ENCODE data around the gene ORM2.
"Not testable (repeated sequence)": the region's sequence is repeated elsewhere in the genome, so short reads cannot be mapped to it uniquely, and the experiment has no call there.

The ORM2 gene

DNA sequence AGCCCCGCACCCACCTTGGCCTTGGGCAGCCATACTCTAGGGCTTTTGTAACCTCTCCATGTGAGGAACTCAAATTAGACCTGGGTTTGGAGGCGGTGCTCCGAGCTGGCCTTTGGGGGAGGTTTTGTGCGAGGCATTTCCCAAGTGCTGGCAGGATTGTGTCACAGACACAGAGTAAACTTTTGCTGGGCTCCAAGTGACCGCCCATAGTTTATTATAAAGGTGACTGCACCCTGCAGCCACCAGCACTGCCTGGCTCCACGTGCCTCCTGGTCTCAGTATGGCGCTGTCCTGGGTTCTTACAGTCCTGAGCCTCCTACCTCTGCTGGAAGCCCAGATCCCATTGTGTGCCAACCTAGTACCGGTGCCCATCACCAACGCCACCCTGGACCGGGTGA is at the start of gene ORM2:
ORM2 (plus strand) TSS at position 245 of the 398 bp plus-strand sequence; CDS start at position 281, 36 bp downstream.
- DNase-seq (ENCODE audit: low spot score) = not testable (repeated sequence)

DNA sequence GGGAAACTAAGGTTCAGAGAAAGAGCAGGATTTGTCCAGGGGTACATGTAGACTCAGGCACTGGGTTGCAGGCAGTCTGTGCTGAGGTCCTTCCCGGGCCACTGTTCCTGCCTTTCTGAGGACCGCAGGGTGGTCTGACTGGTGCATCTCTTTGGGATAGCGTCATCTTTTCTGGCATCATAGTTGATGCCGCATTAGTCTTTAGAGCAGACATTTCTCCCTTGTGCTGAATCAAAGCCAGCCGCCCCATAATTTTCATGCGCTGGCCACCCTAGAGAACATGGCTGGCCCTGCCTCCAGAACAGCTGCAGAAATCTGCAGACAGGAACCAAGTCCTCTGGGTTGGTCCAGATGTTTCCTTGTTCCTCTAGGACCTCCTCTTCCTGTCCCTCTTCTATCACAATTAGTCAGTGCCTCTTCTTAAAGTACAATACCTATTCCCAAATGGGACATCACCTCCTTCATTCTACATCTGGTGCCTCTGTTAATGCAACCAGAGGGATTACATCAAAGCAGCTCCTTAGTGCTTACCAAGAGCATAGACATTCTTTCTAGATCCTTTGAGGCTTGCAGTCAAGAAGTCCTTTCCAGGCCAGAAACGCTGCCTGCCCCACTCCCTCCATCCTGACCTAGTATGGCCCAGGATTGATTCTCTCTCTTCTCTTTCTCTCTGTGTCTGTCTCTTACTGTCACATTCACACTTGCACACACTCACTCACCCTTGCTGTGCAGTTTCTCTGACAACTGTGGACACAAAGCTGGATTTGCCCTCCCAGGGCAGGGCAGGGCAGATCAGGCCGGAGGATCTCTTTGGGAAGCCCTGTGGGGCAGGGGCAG is 48.8 kb upstream of the ORM2 start:
- no peak for DNase-seq (ENCODE audit: low spot score)

- DNase-seq (ENCODE audit: low spot score) = no peak
Observed at GRCh38 chr9:114281473-114282103, 48.1 kb upstream of the ORM2 start.

- no peak for DNase-seq (ENCODE audit: low spot score)
Observed at GRCh38 chr9:114282104-114282485, 47.6 kb upstream of the ORM2 start.

DNA sequence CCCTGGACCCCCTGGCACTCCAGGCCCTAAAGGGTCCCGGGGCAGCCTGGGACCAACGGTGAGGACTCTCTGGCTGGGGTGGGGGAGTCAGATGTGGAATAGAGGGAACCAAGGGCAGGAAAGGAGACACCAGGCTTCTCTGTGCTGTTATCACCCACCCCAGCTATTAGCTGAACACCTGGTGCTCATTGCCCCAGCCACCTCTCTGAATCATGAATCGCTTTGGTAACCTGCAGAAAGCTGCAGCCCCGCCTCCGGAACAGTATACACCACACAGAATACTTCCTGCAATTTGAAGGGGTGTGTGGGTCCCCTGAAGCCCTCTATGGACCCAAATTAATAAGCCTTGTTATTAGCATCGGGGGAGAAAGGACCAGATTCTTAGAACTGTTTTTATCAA is 47.2 kb upstream of the ORM2 start:
- no peak for DNase-seq (ENCODE audit: low spot score)

DNA sequence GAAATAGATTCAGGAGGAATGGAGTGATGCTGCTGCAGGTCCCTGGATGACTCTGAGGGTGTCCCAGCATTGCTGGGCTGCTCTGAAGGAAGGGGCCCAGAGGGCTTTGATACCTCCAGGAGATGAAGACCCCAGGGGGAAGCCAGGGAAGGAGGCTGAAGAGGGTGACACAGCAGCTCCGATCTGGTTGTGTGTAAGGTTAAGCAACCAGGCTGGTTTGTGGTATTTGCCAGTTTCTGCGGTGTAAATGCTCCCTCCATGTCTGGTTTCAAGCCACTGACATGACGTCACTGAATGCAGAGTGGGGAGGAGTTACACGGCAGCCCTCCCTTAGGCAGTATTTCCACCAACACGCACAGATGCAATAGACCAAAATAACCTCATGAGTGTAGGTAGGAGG is 46.7 kb upstream of the ORM2 start:
- DNase-seq (ENCODE audit: low spot score) = no peak

DNA sequence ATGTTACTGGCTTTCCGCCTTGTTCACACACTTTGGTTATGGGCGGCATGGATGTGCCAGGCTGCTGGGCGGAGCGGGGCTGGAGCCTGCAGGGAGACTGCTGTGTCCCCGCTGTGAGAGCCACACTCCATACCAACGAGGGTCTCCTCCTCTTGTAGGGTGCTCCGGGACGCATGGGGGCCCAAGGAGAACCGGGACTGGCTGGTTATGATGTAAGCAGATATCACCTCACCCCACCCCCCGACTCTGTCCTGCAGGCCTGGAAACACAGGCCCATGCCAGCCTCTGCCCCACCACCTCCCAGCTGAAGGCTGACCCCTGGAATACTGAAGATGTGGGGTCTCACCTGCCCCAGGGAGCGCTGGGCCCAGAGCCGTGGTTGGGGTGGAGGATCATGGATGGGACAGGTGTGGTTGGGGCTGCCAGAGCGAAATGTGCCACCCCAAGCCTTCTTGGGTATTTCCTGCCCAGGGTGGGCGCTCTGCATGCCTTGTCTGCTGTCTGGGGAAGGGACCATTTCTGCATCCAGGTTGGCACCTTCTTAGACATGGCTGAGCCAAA is 46.0 kb upstream of the ORM2 start:
- no peak for DNase-seq (ENCODE audit: low spot score)

GRCh38 chr9:114284316-114285060 is 45.2 kb upstream of the ORM2 start:
- no peak for DNase-seq (ENCODE audit: low spot score)

GRCh38 chr9:114285166-114285867 is 44.4 kb upstream of the ORM2 start:
- DNase-seq (ENCODE audit: low spot score) = no peak

DNA sequence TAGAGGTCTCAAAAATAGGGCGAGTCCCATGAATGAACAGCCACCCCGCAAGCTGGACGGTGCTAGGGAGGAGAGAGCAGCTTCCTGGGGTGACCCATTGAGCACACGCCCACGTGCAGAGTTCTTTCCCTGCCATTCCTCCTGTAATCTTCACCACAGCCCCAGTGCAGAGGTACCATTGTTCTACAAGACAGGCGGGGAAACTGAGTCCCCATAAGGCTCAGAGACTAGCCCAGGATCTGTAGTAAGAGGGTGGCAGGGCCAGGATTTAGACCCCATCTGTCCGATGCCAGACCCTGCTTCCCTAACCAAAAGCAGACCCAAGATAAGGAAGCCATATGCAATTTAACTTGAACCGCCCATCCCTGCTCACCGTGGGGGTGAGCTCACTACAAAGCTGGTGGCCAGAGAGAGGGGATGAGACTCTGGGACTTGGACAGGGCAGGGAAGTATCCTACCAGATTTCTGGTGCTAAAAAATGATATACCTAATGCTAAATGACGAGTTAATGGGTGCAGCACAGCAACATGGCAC is 43.5 kb upstream of the ORM2 start:
- no peak for DNase-seq (ENCODE audit: low spot score)

DNA sequence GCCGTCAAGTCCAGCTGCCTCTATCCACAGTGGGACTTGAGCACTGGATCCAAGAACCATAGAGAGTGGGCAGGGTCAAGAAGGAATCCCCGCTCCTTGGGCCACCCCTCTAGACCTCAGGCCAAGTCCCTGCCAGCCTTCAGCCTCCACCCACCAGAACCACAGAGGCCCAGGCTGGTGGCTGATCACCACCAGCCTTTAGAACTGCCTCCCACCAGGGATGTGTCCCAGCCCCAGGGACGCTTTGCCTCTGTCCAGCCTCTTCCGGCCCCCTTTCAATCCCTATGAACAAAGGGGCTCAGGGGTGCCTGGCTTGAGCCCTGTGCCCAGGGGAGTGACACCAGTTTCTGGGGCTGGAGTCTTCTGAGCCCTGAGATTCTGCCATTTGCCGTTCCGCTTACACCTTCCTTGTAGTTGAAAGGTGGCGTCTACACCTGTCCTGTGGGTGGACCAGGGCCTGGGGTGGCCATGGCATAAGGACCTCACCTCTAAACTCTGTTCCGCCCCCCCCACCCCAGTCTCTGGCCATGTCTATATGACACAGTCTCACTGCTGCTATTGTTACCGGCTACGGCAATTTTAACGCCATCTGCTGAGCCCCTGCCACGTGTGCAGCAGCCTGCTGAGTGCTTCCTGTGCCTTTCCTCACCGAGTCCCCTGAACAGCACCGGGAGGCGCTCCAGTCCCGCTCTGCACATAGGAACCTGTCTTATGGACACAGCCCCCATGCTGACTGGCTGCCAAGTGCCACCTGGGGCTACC is 42.5 kb upstream of the ORM2 start:
- no peak for DNase-seq (ENCODE audit: low spot score)

DNA sequence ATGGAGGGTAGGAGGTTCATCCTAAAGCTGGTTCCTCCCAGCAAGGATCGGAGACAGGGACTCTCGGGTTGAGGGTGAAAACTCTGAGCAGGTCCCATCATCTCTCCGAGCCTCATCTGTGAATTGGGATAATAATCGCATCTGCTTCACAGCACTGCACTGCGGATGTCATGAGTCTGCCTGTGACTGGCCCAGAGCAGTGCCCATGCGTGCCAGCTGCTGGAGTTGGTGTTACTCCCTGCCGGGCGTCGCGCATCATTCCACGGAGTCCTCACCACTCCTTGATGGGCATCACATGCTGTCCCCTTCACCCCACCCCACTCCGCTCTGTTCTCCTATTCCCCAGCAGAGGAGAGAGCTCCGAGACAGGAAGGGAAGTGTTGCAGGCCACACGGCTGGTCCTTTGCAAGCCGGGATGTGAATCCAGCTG is 41.9 kb upstream of the ORM2 start:
- no peak for DNase-seq (ENCODE audit: low spot score)

GRCh38 chr9:114288193-114289091 is 41.2 kb upstream of the ORM2 start:
- DNase-seq (ENCODE audit: low spot score) = no peak

- DNase-seq (ENCODE audit: low spot score) = no peak
Observed at GRCh38 chr9:114289106-114289505, 40.6 kb upstream of the ORM2 start.

DNA sequence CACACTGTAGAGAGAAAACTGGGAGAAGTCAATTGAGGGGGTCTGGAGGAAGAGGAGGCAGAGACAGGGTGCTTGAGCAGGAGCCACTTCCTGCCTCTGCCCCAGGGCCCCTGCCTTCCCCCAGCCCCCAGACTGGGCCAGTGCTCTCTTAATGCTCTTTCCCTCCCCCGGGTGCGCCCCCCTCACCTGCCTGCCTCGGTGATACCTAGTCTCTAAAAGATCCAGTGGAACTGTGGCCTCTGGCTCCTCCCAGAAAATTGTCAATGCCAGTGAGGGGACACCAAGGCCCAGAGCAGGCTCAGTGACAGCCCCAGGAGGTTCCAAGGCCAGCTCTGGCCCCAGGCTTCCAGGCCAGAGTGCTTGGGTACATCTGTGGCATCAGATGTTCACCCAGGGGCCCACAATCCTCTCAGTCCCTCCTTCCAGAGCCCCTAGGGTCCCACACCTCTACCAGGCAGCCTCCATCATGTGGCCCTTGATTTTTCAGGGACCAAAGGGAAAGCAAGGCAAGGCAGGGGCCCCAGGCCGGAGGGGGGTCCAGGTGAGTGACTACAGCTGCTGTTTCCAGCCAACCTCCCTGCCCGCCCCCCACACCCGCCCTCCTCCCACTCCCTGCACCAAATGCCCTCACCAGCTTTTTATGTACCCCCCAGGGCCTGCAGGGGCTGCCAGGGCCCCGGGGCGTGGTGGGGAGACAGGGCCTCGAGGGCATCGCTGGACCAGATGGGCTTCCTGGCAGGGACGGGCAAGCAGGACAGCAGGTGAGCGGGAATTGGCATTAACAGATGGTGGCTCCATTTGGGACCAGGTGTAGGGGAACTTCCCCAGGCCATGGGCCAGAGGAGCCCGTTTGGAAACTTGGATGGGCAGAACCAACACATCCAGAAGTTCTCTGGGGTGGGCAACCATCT is 39.8 kb upstream of the ORM2 start:
- no peak for DNase-seq (ENCODE audit: low spot score)

DNA sequence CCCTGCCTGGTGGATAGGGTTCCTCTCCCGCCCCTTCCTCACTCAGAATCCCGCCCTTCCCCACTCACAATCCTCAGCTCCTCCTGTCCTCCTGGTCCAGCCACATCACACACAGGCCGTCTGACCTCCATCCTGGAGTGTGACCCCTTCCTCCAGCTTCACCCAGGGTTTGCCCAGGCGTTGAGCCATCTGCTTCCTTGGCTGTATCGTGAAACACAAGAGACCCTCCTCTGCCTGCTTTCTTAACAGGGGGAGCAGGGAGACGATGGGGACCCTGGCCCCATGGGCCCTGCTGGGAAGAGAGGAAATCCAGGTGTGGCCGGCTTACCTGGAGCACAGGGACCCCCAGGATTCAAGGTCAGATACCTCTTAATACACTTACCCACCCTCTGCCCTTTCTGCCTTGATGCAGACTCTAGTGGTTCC is 39.1 kb upstream of the ORM2 start:
- no peak for DNase-seq (ENCODE audit: low spot score)

DNA sequence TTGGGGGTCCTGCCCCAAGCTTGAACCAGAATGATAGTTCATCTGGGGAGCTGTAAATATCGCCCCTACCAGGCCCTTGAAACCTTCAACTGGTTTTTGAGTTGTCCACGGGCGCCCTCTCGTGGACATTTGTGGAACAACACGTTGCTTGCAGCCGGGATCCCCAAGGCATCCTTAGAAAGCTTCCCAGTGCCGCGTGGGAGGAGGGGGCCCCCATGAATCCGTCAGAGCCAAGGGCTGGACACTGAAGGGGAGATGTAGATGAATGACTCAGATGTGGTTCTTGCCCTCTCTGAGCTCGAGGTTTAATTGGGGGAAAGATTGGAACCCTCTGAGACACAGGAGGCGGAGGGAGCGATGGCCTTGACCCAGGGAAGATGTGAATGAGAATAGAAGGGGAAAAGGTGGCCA is 38.6 kb upstream of the ORM2 start:
- DNase-seq (ENCODE audit: low spot score) = peak; percentile 69

DNA sequence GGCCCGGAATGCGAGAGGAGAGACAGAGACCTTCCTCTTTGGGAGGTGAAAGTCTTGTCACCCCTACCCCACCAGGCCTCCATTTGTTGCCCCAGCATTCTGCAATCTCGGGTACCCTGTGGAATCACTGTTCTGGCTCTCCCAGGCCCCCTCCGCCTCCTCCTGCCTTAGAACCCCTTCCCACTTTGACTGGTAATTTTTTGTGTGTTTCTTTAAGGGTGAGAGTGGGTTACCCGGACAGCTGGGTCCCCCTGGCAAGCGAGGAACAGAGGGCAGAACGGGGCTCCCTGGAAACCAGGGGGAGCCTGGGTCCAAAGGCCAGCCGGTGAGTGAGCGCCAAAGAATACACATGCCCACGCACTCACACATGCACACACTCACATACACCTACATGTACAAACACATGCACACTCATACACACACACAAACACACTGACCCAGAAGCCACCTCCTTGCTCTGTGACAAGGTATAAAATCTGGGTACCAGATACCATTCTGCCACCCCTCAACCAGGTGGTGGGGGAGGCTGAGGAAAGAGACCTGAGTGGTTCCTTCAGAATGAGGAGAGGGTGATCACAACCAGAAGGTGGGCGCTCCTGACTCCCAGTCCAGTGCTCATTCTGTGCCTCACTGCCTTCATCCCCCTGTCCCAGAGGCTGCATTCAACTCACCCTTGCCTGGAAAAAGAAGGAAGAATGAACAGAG is 37.6 kb upstream of the ORM2 start:
- DNase-seq (ENCODE audit: low spot score) = no peak

All from HuH-7.5 (cell line).